ENCODE data around the gene SMAGP. TPM values are rescaled to one million over a fixed set of nuclear protein-coding genes. Genes with fewer than 3 reads are reported as not detected.
A peak's percentile ranks its signal among the peaks of the same experiment; 100 is the strongest.

Gene SMAGP
- total and polyA plus RNA-seq, 2 of the 13 experiments (the other 11 are each of a cell fraction or from before 2014, with no cell fraction given) = 9.2 TPM

GRCh38 chr12:51238510-51239334 is 31.5 kb downstream of the SMAGP start, which contains the start of gene DAZAP2 (continued):
- TF ChIP-seq ZFP37 (CRISPR knock-in tag; IDR thresholded peaks at IDR 0.05; ENCODE audit: borderline replicate concordance) = peak; percentile 83

GRCh38 chr12:51238037-51238509 is 32.1 kb downstream of the SMAGP start:
- peak; percentile 17 for ATAC-seq
- no peak for DNase-seq (ENCODE audit: low spot score)
- peak overlapping the region; percentile 87 for H3K4me2 ChIP-seq (ENCODE audit: low read depth, low read length)
- peak; percentile 40 for FAIRE-seq
- POLR2A ChIA-PET = interaction anchor here (0.6 to 2.3 kb wide), 19 partner anchors 8 to 611 kb away, joined by 3 to 43 read pairs (median 5); partner anchors contain the start of genes ATF1, CSRNP2, FIGNL2 and POU6F1
- H2AFZ ChIP-seq (ENCODE audit: low read length) = peak overlapping the region; percentile 96
- peak overlapping the region; percentile 100 for H3K27ac ChIP-seq (ENCODE audit: extremely low read length, insufficient read depth, low read length)
- intact Hi-C loops (cut with micrococcal nuclease; ENCODE audit: unreplicated experiment) (no loop called here), in situ Hi-C loops (cut with HindIII; ENCODE audit: extremely low pct_ligation_motif_present, low pct_unique_long_range_greater_than_20kb) (no loop called here)
- H3K27me3 ChIP-seq (ENCODE audit: control insufficient read depth in 1 of 2, insufficient read depth in 2 of 2, low read length in 2 of 2) = no peaks in the 10 kb centered on the region; a peak in 1 of 5 replicates
- H3K9me3 ChIP-seq (ENCODE audit: low read length) = no peaks in the 10 kb centered on the region
- no peak for TF ChIP-seq NFYB (CRISPR knock-in tag; IDR thresholded peaks at IDR 0.05)
- 0 out of 2 replicates have a peak, but pooled peaks have one; percentile 54 for TF ChIP-seq TOPORS (CRISPR knock-in tag; IDR thresholded peaks at IDR 0.05)
- TF ChIP-seq ATF2 (CRISPR knock-in tag; IDR thresholded peaks at IDR 0.05) = no peak
- TF ChIP-seq MIER2 (CRISPR knock-in tag; IDR thresholded peaks at IDR 0.05) = no peak
- TF ChIP-seq DMAP1 (CRISPR knock-in tag; IDR thresholded peaks at IDR 0.05) = no peak
- no peak for TF ChIP-seq IRF1 (CRISPR knock-in tag; IDR thresholded peaks at IDR 0.05; ENCODE audit: low read depth)
- TF ChIP-seq ATF6 (CRISPR knock-in tag; conservative IDR thresholded peaks at IDR 0.05) = no peak
- TF ChIP-seq KDM1A (CRISPR knock-in tag; IDR thresholded peaks at IDR 0.05) = no peak
- peak; percentile 26; the same call in 1 of the 2 replicates for TF ChIP-seq MAX (IDR thresholded peaks at IDR 0.05)
- no peak for TF ChIP-seq IKZF4 (CRISPR knock-in tag; IDR thresholded peaks at IDR 0.05; ENCODE audit: borderline replicate concordance, low read depth, not compliant biosample characterization)
- TF ChIP-seq ELF3 (CRISPR knock-in tag; IDR thresholded peaks at IDR 0.05) = 0 out of 2 replicates have a peak, but pooled peaks have one; percentile 15
- peak; percentile 80 for TF ChIP-seq ZNF652 (CRISPR knock-in tag; IDR thresholded peaks at IDR 0.05; ENCODE audit: borderline replicate concordance, low read depth)
- no TSS peak for BruUV-seq (replicated peaks)
- H3K4me3 ChIP-seq (replicated peaks in 1 of 3; ENCODE audit: insufficient read depth in 1 of 3, low read depth in 2 of 3, low read length in 3 of 3) = peak overlapping the region; percentile 99 to 100 (median 100)
- H3K79me2 ChIP-seq (ENCODE audit: insufficient read depth, low read length) = peaks cover 7% of the 10 kb centered on the region
- peak overlapping the region; percentile 100 for H3K9ac ChIP-seq (ENCODE audit: insufficient read depth, low read depth, low read length)
- CTCF ChIA-PET (ENCODE audit: low intra/inter-chr PET ratio, low total read pairs) = no interaction called here
- WGBS (ENCODE audit: low lambda C conversion rate) = 5% methylated on average over 10 of the region's 10 CpGs
- H3K36me3 ChIP-seq (replicated peaks in 1 of 2; ENCODE audit: control insufficient read depth in 1 of 2, insufficient read depth in 2 of 2, low read length in 2 of 2) = peaks cover 8 to 25% of the 10 kb centered on the region in 2 experiments
- H3K4me1 ChIP-seq (ENCODE audit: insufficient read depth, low read length) = peaks cover 18% of the 10 kb centered on the region
- no peaks in the 10 kb centered on the region for H4K20me1 ChIP-seq (ENCODE audit: insufficient read depth, low read length)

Data from HepG2 (cell line).